Spleen (tissue), 7 donors: ENCODE data around the gene INVS.

Experiments used
- CTCF ChIP-seq, 11 experiments: fragments of 200-600 bp in 7 of 11; fragments of 450-650 bp in 4 of 11; sonication (generic) in 4 of 11; IDR thresholded peaks in 8 of 11; conservative IDR thresholded peaks in 3 of 11; 1 replicate in 7 of 11; 2 replicates in 4 of 11; pipeline versions ENCODE4 v1.4.0 to v1.8.0; 2016 to 2021; ENCODE audit warnings: antibody characterized with exemption in 11 of 11, inconsistent platforms in 4 of 11, mild to moderate bottlenecking in 1 of 11
- POLR2A ChIP-seq, 3 donors: fragments of 450-650 bp; IDR thresholded peaks; one replicate each; pipeline ENCODE4 v1.5.1; 2017; ENCODE audit warnings: antibody characterized with exemption in 3 of 3, mild to moderate bottlenecking in 1 of 3
- POLR2AphosphoS5 ChIP-seq, 3 donors: sonication (generic); formaldehyde crosslinking; IDR thresholded peaks; one replicate each; pipeline ENCODE4 v1.5.1; 2017; ENCODE audit warnings: antibody characterized with exemption in 3 of 3
- donor health status: DM: no; HTN: no; CAD: no; lungs with moderate emphysema.
- donor health status: DM: no; HTN: no; CAD: no.
- donor health status: DM: no; HTN: no; CAD: no.

GRCh38 chr9:100196828-100197227, 97.8 kb downstream of the INVS start:
- no peak for TF ChIP-seq CTCF (IDR thresholded peaks at IDR 0.05 in 8 of 11, conservative IDR thresholded peaks at IDR 0.05 in 3 of 11)
- TF ChIP-seq POLR2A (IDR thresholded peaks at IDR 0.05) = no peak
- TF ChIP-seq POLR2AphosphoS5 (IDR thresholded peaks at IDR 0.05) = no peak
